ENCODE results near the gene ACTG1.

ACTG1 gene

DNA sequence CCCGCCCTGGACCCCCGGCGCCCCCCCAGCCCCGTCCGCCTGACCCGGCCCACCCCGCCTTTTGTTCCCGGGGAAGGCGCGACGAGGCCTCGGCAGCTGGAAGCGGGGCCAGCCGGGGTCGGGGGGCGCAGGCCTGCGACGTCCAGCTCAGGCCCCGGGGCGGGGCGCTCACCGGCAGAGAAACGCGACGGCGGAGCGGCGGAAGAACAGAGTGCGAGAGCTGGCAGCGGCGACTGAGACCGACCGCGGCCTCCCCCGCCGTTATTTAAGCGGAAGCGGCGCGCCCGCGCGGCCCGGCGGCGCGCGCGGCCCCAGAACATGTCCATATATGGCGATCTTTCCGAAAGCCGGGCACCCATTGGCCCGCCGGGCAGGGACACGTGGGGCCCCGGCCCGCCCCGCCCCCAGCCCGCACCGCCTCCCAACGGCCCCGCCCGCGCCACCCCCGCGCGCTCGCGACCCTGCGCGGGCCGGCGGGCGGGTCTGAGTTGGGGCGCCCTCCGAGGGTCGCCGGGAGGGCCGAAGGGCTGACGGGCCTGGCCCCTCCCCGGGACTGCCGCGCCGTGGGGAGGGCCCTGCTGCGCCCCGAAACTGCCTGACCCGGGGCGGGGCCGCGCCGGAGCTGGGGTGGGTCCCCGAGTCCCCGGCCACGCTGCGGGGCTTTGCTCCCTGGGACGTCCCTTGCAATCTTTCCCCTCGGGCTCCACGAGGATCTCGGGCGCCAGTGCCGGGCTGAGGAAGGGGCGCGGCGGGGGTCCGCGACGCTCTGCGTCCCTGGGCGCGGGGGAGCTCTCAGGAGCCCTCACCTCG, at the start of gene ACTG1:
Gene ACTG1, minus strand, starts transcription at position 238 of the 810 bp plus-strand sequence. CDS start 445 bp downstream, outside the sequence.
- peak; percentile 76 to 86 (median 84) for DNase-seq (ENCODE audit: low read depth in 4 of 4, low spot score in 1 of 4)

GRCh38 chr17:81561494-81561885, 48.9 kb upstream of the ACTG1 start:
- no peak for DNase-seq (ENCODE audit: low read depth in 4 of 4, low spot score in 1 of 4)

- no peak for DNase-seq (ENCODE audit: low read depth in 4 of 4, low spot score in 1 of 4)
These were observed 46.6 kb upstream of the ACTG1 start for GRCh38 chr17:81558941-81559806.

GRCh38 chr17:81558115-81558468, 45.5 kb upstream of the ACTG1 start:
- DNase-seq (ENCODE audit: low read depth in 4 of 4, low spot score in 1 of 4) = no peak

GRCh38 chr17:81557276-81558114, 44.9 kb upstream of the ACTG1 start:
- DNase-seq (ENCODE audit: low read depth in 4 of 4, low spot score in 1 of 4) = no peak

GRCh38 chr17:81556863-81557262, 44.3 kb upstream of the ACTG1 start:
- DNase-seq (ENCODE audit: low read depth in 4 of 4, low spot score in 1 of 4) = no peak

DNA sequence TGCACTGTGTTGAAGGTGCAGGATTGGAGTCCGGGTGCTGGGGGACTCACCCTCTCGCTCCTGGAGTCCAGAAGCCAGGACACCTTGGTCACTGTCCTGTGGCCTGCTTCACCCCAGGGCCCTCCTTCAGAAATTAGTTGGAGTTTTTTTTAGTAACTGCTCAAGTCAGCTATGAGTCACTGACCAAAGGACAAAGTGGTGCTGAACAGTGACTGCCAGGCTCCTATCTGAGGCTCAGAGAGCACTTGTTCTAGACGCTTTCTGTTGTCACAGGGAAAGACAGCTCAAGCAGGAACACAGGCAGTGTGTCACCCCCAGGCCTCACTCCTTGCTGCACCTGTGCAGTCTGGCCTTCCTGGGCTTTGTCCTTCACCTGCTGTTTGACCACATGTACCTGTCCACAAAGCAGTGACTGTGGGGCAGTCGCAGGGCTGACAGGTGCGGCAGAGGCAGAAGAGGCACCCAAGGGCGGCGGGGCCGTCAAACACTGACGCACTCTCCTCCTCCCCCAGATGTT, 43.6 kb upstream of the ACTG1 start:
- DNase-seq (ENCODE audit: low read depth in 4 of 4, low spot score in 1 of 4) = no peak

GRCh38 chr17:81553616-81554181, 41.1 kb upstream of the ACTG1 start:
- DNase-seq (ENCODE audit: low read depth in 4 of 4, low spot score in 1 of 4) = no peak

DNA sequence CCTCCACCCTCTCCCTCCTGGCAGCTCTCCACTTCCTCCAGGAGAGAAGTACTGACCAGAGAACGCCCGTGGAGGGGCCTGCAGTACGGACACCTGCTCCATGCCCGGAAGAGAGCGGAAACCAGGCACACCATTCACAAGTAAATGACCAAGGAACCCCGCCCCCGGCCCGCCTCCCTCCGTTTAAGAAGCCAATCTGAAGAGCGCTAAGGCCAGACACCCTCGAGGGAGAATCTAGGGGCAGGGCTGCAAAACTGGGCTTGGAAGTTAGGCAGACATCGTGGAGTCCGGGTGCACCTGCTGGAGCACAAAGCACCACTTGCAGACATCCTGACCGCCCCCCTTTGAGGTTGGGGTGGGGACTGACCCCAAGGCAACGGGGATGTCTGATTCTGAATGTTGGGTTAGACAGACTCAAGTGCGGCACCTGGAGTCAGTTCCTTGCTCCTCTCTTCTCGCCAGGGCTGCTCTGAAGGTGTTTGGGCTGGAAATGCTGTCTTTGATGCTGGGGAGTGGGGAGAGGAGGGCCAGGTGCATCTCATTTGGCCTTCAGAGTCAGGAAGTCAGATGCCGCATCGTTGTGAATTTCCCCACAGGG, 40.5 kb upstream of the ACTG1 start:
- DNase-seq (ENCODE audit: low read depth in 4 of 4, low spot score in 1 of 4) = peak; percentile 49 to 74 (median 64)

DNA sequence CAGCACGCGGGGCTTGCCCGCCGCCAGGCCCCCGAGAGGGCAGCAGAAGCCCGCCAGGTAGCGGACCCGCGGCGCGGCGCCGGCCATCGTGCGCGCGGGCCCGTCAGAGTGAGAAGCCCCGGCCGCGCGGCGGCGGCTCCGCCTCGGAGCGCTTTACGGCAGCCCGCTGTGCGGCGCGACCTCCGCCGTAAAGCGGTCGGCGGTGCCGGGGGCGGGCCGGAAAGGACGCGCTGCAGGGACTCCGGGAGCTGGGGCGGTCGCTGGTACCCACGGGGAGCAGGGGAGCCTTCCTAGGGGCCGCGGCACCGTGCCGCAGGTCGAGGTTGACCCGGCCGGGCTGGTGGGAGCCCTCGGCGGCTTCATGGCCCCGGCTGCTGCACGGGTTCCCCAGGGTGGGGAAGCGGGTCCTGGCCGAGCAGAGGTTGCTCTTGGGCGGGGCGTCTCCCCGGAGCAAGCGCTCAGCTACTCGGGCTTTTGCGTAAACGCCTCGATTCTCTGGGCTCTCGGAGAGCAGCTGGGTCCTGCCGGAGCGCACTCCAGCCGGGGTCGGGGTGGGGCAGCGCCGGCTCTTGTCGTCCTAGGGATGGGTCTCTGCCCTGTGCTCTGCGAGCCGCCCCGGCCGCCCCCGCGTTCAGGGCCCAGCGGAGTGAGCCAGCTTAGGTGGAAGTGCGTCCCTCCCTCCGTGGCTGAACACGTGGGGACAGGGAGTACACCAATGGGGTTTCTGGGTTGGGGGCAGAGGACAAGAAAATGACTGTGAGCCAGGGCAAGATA, 39.8 kb upstream of the ACTG1 start, which contains the start of gene FAAP100:
Gene FAAP100, minus strand, starts transcription at position 110 of the 774 bp plus-strand sequence. Its CDS starts 23 bp downstream, at position 87.
- peak; percentile 54 to 81 (median 63) for DNase-seq (ENCODE audit: low read depth in 4 of 4, low spot score in 1 of 4)

DNA sequence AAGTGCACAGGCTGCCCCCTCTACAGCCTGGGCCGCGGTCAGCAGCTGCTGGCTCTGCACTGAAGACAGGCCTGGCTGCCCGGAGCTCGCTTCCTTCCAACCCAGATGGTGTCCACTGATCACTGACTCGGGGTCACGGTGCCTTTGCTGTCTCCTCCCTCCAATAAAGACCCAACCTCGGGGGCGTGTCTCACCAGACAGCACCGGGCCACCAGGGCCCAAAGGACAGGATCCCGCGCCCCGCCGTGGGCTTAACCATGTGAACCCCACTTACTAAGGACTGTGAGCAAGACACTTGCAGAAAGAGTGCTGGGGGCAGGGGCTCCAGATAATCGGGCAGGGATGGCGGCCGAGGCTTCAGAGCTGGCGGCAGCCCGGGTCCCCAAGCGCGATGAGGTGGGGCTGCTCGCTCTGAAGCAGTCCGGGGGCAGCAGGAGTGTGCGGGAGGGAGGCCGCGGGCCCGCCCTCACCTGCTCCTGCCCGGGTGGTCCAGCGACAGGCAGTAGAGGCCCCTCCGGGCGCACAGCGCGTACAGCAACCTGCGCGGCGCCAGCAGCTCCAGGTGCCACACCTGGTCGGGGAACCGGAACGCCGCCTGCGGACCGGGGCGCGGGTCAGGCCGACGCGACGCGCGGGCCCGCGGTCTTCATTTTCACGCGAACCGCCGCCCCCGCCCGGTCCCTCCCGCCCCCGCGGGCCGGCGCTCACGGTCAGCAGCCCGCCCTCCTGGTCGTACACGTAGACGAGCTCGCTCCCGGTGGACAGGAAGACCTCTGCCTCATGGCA, 39.1 kb upstream of the ACTG1 start:
- no peak for DNase-seq (ENCODE audit: low read depth in 4 of 4, low spot score in 1 of 4)

DNA sequence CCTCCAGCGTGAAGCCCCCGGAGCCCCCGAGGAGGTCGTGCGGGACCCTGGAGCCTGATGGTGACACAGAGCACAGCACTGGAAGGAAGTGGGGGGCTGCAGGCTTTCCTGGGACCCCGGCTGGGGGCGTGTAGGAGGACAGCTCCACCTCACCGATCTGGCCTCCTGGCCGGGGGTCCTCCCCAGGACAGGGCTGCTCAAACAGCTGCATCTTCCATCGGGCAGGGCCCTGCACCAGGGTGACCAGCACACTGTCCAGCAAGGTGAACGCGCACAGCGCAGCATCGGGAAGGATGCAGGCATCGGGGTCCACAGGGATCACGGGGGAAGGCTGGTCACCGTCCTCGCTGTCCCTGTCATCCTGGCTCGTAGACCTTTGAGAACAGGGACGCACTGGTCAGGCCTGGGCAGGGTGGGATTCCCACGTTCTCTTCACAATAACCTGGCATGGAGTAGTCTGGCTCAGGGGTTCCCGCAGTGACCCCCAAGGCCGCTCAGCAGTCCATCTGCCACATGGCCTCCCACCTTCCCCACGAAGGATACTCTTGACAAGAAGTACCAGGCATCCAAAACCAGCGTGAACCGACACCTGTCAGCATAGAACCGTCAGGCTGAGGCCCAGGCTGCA, 38.3 kb upstream of the ACTG1 start:
- DNase-seq (ENCODE audit: low read depth in 4 of 4, low spot score in 1 of 4) = no peak

- DNase-seq (ENCODE audit: low read depth in 4 of 4, low spot score in 1 of 4) = no peak
These were observed 37.7 kb upstream of the ACTG1 start for GRCh38 chr17:81550285-81550684.

- no peak for DNase-seq (ENCODE audit: low read depth in 4 of 4, low spot score in 1 of 4)
These were observed 37.2 kb upstream of the ACTG1 start for GRCh38 chr17:81549826-81550225.

- no peak for DNase-seq (ENCODE audit: low read depth in 4 of 4, low spot score in 1 of 4)
These were observed 36.5 kb upstream of the ACTG1 start for GRCh38 chr17:81549031-81549557.

DNA sequence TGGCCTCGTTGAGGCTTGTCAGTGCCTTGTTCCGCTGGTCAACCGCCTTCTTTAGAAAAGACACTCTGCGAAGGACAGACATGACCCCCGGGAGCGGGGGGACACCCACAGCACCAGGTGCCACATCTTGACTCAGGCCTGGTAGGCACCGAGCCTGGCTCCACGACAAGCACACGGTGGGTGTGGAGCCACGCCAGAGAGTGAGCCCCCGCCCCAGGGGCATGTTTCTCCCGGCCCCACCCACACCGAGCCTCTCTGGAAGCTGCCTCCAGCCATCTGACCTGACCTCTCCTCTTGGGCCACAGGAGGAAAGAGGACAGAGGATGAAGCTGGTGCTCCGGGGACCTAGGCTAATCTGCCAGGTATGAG, 35.0 kb upstream of the ACTG1 start:
- DNase-seq (ENCODE audit: low read depth in 4 of 4, low spot score in 1 of 4) = no peak

DNA sequence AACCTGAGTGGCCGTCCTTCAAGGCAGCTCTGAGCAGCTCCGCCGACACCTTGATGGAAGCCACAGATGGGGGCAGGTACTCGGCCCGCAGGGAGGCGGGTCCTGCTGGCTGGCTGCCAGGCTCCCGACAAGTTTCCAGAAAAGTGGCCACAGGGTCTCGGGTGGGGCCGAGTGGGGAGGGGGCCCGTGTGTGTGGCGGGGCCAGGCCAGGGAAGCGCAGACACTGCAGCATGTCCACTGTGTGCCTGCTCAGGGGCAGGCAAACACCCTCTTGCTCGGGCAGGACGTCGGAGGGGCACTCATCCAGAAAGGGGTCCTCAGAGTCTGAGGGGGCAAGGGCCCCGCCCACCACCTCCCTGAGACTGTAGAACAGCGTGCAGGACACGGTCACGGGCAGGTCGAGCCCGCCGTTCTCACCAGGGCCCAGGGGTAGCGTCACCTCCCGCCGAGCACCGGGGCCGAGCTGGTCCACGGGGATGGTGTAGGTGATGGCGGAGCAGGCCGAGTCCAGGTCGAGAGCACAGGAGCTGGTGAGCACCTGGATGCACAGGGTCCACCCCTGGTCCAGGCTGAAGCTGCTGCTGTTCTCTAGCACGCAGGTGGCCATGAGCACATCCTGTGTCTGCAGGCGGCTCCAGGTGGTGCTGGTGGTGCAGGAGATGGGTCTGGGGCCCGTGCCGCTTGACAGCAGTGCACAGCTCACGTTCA, 34.5 kb upstream of the ACTG1 start:
- no peak for DNase-seq (ENCODE audit: low read depth in 4 of 4, low spot score in 1 of 4)

All from stimulated activated CD4-positive, alpha-beta T cell treated with anti-CD3 and anti-CD28 coated beads, Interleukin-1b, Interleukin-23, amount 100 ng/mL, for 24 hours (primary cell).